Neural progenitor cell (in vitro differentiated cells): ENCODE measurements around the gene CREG2. TPM values are rescaled to one million over a fixed set of nuclear protein-coding genes. Genes with fewer than 3 reads are reported as not detected.

Source experiments
- DNase-seq: peaks from one replicate; pipeline ENCODE4 v3.0.0-alpha.2; 2016; ENCODE audit warnings: low spot score
- H2AFZ ChIP-seq: fragments of 200-600 bp; sonication (generic); replicated peaks from 2 replicates; pipeline ENCODE4 v1.6.1; 2016; ENCODE audit warnings: antibody characterized with exemption
- H3F3A ChIP-seq: fragments of 200-600 bp; sonication (generic); 2 replicates; pipeline ENCODE4 v1.6.1; 2016; ENCODE audit warnings: antibody characterized with exemption, low read depth
- H3K27ac ChIP-seq: fragments of 200-600 bp; sonication (generic); 2 replicates; pipeline ENCODE4 v1.5.1; 2016; ENCODE audit warnings: mild to moderate bottlenecking
- H3K27me3 ChIP-seq: fragments of 200-600 bp; sonication (generic); 2 replicates; pipeline ENCODE4 v1.6.1; 2016; ENCODE audit warnings: mild to moderate bottlenecking, moderate library complexity
- H3K36me3 ChIP-seq: fragments of 200-600 bp; sonication (generic); 2 replicates; pipeline ENCODE4 v1.5.1; 2016
- H3K4me1 ChIP-seq: fragments of 200-600 bp; sonication (generic); 2 replicates; pipeline ENCODE4 v1.6.1; 2016; ENCODE audit warnings: mixed run types
- H3K4me2 ChIP-seq: fragments of 200-600 bp; sonication (generic); 2 replicates; pipeline ENCODE4 v1.6.1; 2016
- H3K4me3 ChIP-seq: fragments of 200-600 bp; sonication (generic); 2 replicates; pipeline ENCODE4 v1.5.1; 2016
- H3K79me2 ChIP-seq: fragments of 200-600 bp; sonication (generic); 2 replicates; pipeline ENCODE4 v1.6.1; 2016; ENCODE audit warnings: low read depth
- H3K9ac ChIP-seq: fragments of 200-600 bp; sonication (generic); 2 replicates; pipeline ENCODE4 v1.6.1; 2016
- H3K9me3 ChIP-seq: fragments of 200-600 bp; sonication (generic); 2 replicates; pipeline ENCODE4 v1.5.1; 2016; ENCODE audit warnings: low read depth
- H4K20me1 ChIP-seq: fragments of 200-600 bp; sonication (generic); 2 replicates; pipeline ENCODE4 v1.6.1; 2016; ENCODE audit warnings: low read depth
- H3K27ac Mint-ChIP-seq: 3 replicates; pipeline ENCODE4 v1.8.0; 2021; ENCODE audit warnings: mixed read lengths
- H3K27me3 Mint-ChIP-seq: 2 replicates; pipeline ENCODE4 v1.8.0; 2022; ENCODE audit warnings: low read depth, mild to moderate bottlenecking, inconsistent platforms, moderate library complexity, mixed read lengths; ENCODE audit not compliant: insufficient read depth
- H3K36me3 Mint-ChIP-seq: 3 replicates; pipeline ENCODE4 v1.8.0; 2021; ENCODE audit warnings: mixed read lengths
- H3K4me1 Mint-ChIP-seq: 3 replicates; pipeline ENCODE4 v1.8.0; 2021; ENCODE audit warnings: mixed read lengths
- H3K4me3 Mint-ChIP-seq: 3 replicates; pipeline ENCODE4 v1.8.0; 2021; ENCODE audit warnings: mild to moderate bottlenecking, moderate library complexity, mixed read lengths
- H3K9me3 Mint-ChIP-seq: 3 replicates; pipeline ENCODE4 v1.8.0; 2020; ENCODE audit warnings: mixed read lengths
- EZH2 ChIP-seq: fragments of 200-600 bp; sonication (generic); IDR thresholded peaks from 2 replicates; pipeline ENCODE4 v1.6.1; 2017; ENCODE audit warnings: antibody characterized with exemption, mild to moderate bottlenecking, moderate library complexity
- EZH2phosphoT487 ChIP-seq: fragments of 200-600 bp; sonication (generic); IDR thresholded peaks from 2 replicates; pipeline ENCODE4 v1.6.1; 2017; ENCODE audit warnings: antibody characterized with exemption
- total RNA-seq: library from RNA; depleted of rRNA; stranded (reverse); fragments of >200 nt; gene quantifications from 2 replicates; pipeline ENCODE4 v1.2.3, GENCODE V29; 2015; ENCODE audit warnings: low replicate concordance
- TF ChIP-seq, protein P1 (sequence below): fragments of 200-600 bp; sonication (generic); IDR thresholded peaks from 2 replicates; pipeline ENCODE4 v1.5.1; 2017; ENCODE audit warnings: antibody characterized with exemption, mild to moderate bottlenecking

Gene CREG2
- total RNA-seq, 1 donor from 2014 or later: not detected

DNA sequence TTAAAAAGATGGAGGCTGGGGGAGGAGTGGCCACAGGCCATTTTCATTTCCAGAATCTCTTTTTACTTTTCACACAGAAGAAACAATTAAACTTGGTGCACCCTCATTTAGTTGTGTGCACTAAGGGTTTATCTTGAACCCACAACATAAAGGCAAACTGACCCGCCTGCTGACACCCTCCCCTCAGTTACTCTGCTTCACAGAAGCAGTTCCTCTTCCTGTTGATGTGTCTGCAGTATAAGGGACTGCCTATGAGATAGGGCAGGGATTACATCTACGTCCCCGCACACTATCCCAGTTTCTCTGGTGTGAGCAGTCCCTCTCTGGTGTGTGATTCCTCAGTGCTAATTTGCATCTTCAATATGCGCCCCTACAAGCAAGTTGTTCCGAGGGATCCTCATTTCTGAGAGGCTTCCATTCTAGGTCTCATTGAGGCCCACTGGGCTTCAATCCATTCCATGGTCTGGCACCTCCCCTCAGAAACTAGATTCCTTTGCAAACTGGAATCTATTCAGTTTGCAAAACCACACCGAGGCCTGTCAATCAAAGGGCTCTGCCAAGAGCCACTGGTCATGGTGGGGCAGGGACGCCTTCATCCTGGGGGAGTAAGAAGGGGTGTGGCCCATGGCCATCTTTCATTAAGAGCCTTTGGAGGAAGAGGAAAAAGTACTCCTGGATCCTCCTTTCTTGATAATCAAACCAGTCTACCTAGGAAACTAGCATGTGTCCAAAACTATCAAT lies 12.3 kb downstream of the CREG2 start:
- no peaks in the 10 kb centered on the region for H3F3A ChIP-seq

DNA sequence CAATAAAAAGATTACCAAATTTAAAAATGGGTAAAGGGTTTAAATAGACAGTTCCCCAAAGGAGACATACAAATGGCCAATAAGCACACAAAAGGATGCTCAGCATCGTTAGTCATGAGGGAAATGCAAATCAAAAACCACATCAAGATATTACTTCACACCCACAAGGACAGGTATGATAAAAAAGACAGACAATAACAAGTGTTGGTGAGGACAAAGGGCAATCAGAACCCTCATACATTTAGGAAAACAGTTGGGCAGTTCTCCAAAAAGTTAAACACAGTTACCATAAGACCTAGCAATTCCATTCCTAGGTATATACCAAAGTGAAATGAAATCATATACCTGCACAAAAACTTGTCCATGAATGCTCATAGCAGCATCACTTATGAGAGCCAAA lies 14.5 kb downstream of the CREG2 start:
- Mint-ChIP-seq H3K27ac (no peak overlapping the region), H3K9me3 (peaks cover 2% of the 10 kb centered on the region), H3K27me3 (peaks cover 4% of the 10 kb centered on the region), H3K4me3 (no peak overlapping the region), H3K36me3 (no peaks in the 10 kb centered on the region), H3K4me1 (peaks cover 13% of the 10 kb centered on the region)
- Histone ChIP-seq H3K4me3 (no peak overlapping the region), H4K20me1 (no peaks in the 10 kb centered on the region), H3K9ac (no peak overlapping the region), H3K9me3 (no peaks in the 10 kb centered on the region), H3K27me3 (no peaks in the 10 kb centered on the region), H3K36me3 (no peaks in the 10 kb centered on the region), H3K4me2 (no peak overlapping the region), H3K4me1 (peaks cover 8% of the 10 kb centered on the region), H3F3A (no peaks in the 10 kb centered on the region), H2AFZ (no peak overlapping the region), H3K79me2 (no peaks in the 10 kb centered on the region), H3K27ac (no peak overlapping the region)
- TF ChIP-seq, protein P1, sequence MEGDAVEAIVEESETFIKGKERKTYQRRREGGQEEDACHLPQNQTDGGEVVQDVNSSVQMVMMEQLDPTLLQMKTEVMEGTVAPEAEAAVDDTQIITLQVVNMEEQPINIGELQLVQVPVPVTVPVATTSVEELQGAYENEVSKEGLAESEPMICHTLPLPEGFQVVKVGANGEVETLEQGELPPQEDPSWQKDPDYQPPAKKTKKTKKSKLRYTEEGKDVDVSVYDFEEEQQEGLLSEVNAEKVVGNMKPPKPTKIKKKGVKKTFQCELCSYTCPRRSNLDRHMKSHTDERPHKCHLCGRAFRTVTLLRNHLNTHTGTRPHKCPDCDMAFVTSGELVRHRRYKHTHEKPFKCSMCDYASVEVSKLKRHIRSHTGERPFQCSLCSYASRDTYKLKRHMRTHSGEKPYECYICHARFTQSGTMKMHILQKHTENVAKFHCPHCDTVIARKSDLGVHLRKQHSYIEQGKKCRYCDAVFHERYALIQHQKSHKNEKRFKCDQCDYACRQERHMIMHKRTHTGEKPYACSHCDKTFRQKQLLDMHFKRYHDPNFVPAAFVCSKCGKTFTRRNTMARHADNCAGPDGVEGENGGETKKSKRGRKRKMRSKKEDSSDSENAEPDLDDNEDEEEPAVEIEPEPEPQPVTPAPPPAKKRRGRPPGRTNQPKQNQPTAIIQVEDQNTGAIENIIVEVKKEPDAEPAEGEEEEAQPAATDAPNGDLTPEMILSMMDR: no peak
- TF ChIP-seq EZH2 (no peak), EZH2phosphoT487 (no peak)
- no peak for DNase-seq

More for the DNA sequence above, 12.3 kb downstream of the CREG2 start:
- no peaks in the 10 kb centered on the region for H3K36me3 Mint-ChIP-seq
- Histone ChIP-seq H3K27ac (no peak overlapping the region), H3K4me3 (no peak overlapping the region), H4K20me1 (no peaks in the 10 kb centered on the region), H3K79me2 (no peaks in the 10 kb centered on the region), H3K4me2 (no peak overlapping the region), H2AFZ (no peak overlapping the region), H3K9me3 (no peaks in the 10 kb centered on the region), H3K27me3 (no peaks in the 10 kb centered on the region), H3K36me3 (no peaks in the 10 kb centered on the region), H3K9ac (no peak overlapping the region), H3K4me1 (peaks cover 8% of the 10 kb centered on the region)
- H3K27me3 Mint-ChIP-seq: peaks cover 4% of the 10 kb centered on the region
- TF ChIP-seq EZH2phosphoT487: no peak
- TF ChIP-seq EZH2: no peak
- TF ChIP-seq, protein P1: no peak
- no peak overlapping the region for H3K27ac Mint-ChIP-seq
- peaks cover 2% of the 10 kb centered on the region for H3K9me3 Mint-ChIP-seq
- H3K4me1 Mint-ChIP-seq: peaks cover 13% of the 10 kb centered on the region
- no peak for DNase-seq
- H3K4me3 Mint-ChIP-seq: no peak overlapping the region

DNA sequence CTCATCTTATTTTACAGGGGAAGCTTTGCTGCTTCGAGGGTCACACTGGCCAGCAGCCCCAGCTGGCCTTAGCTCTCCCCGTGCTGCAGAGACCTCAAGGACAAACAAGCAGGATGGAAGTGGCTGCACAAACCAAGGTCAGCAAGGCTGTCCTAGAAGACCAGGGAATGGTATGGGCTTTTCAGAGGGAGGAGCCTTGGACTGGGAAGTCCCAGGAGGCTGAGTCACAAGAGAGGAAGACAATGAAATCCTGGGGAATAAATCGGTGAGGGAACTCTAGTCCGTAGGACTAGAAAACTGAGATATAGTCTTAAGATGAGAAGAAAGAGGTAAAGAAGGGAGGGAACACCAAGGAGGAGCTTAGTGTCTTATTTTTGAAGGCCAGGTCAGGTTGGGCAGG lies 15.7 kb downstream of the CREG2 start:
- no peaks in the 10 kb centered on the region for H3F3A ChIP-seq
- H3K36me3 ChIP-seq: no peaks in the 10 kb centered on the region
- no peaks in the 10 kb centered on the region for H4K20me1 ChIP-seq
- no peak overlapping the region for H3K9ac ChIP-seq
- peak overlapping the region; percentile 4 for H3K4me3 Mint-ChIP-seq
- no peak overlapping the region for H3K4me3 ChIP-seq
- no peaks in the 10 kb centered on the region for H3K9me3 ChIP-seq
- peaks cover 8% of the 10 kb centered on the region for H3K4me1 ChIP-seq
- peaks cover 13% of the 10 kb centered on the region for H3K4me1 Mint-ChIP-seq
- H3K27ac Mint-ChIP-seq: no peak overlapping the region
- no peak for DNase-seq
- H3K27me3 ChIP-seq: no peaks in the 10 kb centered on the region
- TF ChIP-seq EZH2phosphoT487 (no peak), EZH2 (no peak)
- TF ChIP-seq, protein P1: no peak
- no peaks in the 10 kb centered on the region for H3K36me3 Mint-ChIP-seq
- H2AFZ ChIP-seq: no peak overlapping the region
- no peaks in the 10 kb centered on the region for H3K79me2 ChIP-seq
- peaks cover 2% of the 10 kb centered on the region for H3K9me3 Mint-ChIP-seq
- peaks cover 4% of the 10 kb centered on the region for H3K27me3 Mint-ChIP-seq
- H3K4me2 ChIP-seq: no peak overlapping the region
- no peak overlapping the region for H3K27ac ChIP-seq
